Common myeloid progenitor, CD34-positive (primary cell): Measurements from ENCODE around the gene TMEM203.

Source experiments
- CTCF ChIA-PET: fragments of 350-600 bp; sonication (Branson Sonifier 250); formaldehyde crosslinking; loops from one replicate; lab custom pipeline; 2021; ENCODE audit warnings: antibody characterized with exemption; lab: Charles Lee
- POLR2A ChIA-PET: fragments of 350-600 bp; sonication (Branson Sonifier 250); formaldehyde crosslinking; loops from one replicate; lab custom pipeline; 2021; ENCODE audit warnings: antibody characterized with exemption; lab: Charles Lee
- DNase-seq, 3 donors: peaks; one replicate each; pipeline versions ENCODE4 v3.0.0 to v3.0.0-alpha.2; 2013
- H3K27ac ChIP-seq, 2 experiments: 1 replicate in 1 of 2; 2 replicates in 1 of 2; pipeline ENCODE4 v1.7.0; 2013; ENCODE audit warnings: inconsistent platforms in 2 of 2, low read length in 2 of 2, mild to moderate bottlenecking in 2 of 2, low read depth in 1 of 2, moderate library complexity in 1 of 2; ENCODE audit not compliant: severe bottlenecking in 2 of 2, insufficient read depth in 1 of 2, poor library complexity in 1 of 2
- H3K27me3 ChIP-seq, 5 experiments: replicated peaks in 2 of 5; 1 replicate in 3 of 5; 2 replicates in 2 of 5; pipeline versions ENCODE4 v1.6.1 to v1.7.0; 2013; ENCODE audit warnings: low read length in 4 of 5, mild to moderate bottlenecking in 2 of 5, moderate library complexity in 2 of 5, inconsistent platforms in 1 of 5; ENCODE audit not compliant: insufficient read depth in 5 of 5, control insufficient read depth in 4 of 5
- H3K36me3 ChIP-seq, 4 experiments: 1 replicate in 2 of 4; 2 replicates in 2 of 4; pipeline versions ENCODE4 v1.6.1 to v1.7.0; 2013; ENCODE audit warnings: low read length in 3 of 4, control low read depth in 1 of 4, mild to moderate bottlenecking in 1 of 4; ENCODE audit not compliant: control insufficient read depth in 4 of 4, insufficient read depth in 4 of 4
- H3K4me1 ChIP-seq, 4 experiments: 1 replicate in 3 of 4; 2 replicates in 1 of 4; pipeline versions ENCODE4 v1.6.1 to v1.7.1; 2013; ENCODE audit warnings: low read length in 3 of 4, mild to moderate bottlenecking in 3 of 4, control low read depth in 1 of 4, inconsistent platforms in 1 of 4, moderate library complexity in 1 of 4; ENCODE audit not compliant: control insufficient read depth in 4 of 4, insufficient read depth in 4 of 4; ENCODE audit errors: control extremely low read depth in 1 of 4
- H3K4me3 ChIP-seq, 7 experiments: 1 replicate in 4 of 7; 2 replicates in 3 of 7; pipeline versions ENCODE4 v1.5.1 to v1.7.0; 2013; ENCODE audit warnings: mild to moderate bottlenecking in 7 of 7, low read length in 6 of 7, moderate library complexity in 6 of 7, inconsistent platforms in 2 of 7, low read depth in 2 of 7, control low read depth in 1 of 7; ENCODE audit not compliant: insufficient read depth in 4 of 7, control insufficient read depth in 1 of 7; ENCODE audit errors: extremely low read depth in 1 of 7
- H3K9me3 ChIP-seq, 5 experiments: 1 replicate in 4 of 5; 2 replicates in 1 of 5; pipeline versions ENCODE4 v1.6.1 to v1.7.1; 2013; ENCODE audit warnings: low read length in 4 of 5, mild to moderate bottlenecking in 2 of 5, inconsistent platforms in 1 of 5, low read depth in 1 of 5, moderate library complexity in 1 of 5; ENCODE audit not compliant: control insufficient read depth in 4 of 5, insufficient read depth in 2 of 5; ENCODE audit errors: control extremely low read depth in 1 of 5
- WGBS: methylation state at CpG from one replicate; pipeline ENCODE4 v1.1.5; 2013; ENCODE audit not compliant: insufficient coverage; 5-methylcytosine and 5-hydroxymethylcytosine counted together

Gene TMEM203

DNA sequence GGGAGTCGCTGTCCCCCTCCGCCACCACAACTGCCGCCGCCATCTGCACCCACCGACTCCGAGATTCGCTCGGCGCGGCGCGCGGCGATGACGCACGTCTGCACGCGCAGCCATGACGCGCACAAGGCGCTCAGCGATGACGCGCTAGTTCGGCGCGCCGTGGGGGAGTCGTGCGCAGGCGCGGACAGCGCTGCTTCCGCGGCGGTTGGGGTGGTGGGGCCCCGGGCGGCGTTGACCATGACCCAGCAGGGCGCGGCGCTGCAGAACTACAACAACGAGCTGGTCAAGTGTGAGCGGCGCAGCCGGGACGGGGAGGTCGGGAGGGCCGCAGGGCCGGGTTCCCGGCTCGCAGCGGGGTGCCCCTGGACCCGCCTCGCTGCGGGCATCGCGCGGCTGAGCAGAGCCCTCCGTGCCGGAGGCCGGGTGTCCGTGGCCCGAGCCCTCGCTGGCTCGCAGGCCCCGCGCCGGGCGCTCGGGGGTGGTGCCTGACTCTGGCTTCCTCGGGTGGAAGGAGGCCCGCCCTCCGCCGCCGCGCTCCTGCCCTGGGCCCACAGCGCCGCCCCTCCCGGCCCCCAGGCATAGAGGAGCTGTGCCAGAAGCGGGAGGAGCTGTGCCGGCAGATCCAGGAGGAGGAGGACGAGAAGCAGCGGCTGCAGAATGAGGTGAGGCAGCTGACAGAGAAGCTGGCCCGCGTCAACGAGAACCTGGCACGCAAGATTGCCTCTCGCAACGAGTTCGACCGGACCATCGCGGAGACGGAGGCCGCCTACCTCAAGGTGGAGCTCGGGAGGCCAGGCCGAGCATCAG, 16.8 kb downstream of the TMEM203 start, which contains the start of the genes ANAPC2 and SSNA1:
ANAPC2 (minus strand) TSS at position 71 of the 807 bp plus-strand sequence; CDS start at position 43, 28 bp downstream.
SSNA1 (plus strand) TSS at position 187 of the 807 bp plus-strand sequence; CDS start at position 238, 51 bp downstream.
- DNase-seq, result peak; percentile 92 to 97 (median 94)
- WGBS, result under 1% methylated on average over 78 of the region's 98 CpGs
- H3K36me3 ChIP-seq, result peaks cover 5 to 69% (median 35%) of the 10 kb centered on the region in 4 experiments
- ChIA-PET POLR2A (interaction anchor here (0.7 to 2.0 kb wide), 4 partner anchors 12 to 36 kb away, joined by 3 to 6 read pairs (median 4); partner anchors contain the start of genes CYSRT1 and TPRN), CTCF (interaction anchor here (0.6 to 6.1 kb wide), 17 partner anchors 8 to 100 kb away, joined by 3 to 33 read pairs (median 4); partner anchors contain the start of genes CYSRT1, LRRC26, RNF208 and RNF224)
- H3K4me1 ChIP-seq, result peaks cover 3 to 39% (median 36%) of the 10 kb centered on the region in 4 experiments
- H3K4me3 ChIP-seq, result peak within 1 kb of the TSS; percentile 90 to 99 (median 96)
- no peaks in the 10 kb centered on the region for H3K27me3 ChIP-seq
- peak within 1 kb of the TSS; percentile 70 to 90 for H3K27ac ChIP-seq
- no peaks in the 10 kb centered on the region for H3K9me3 ChIP-seq

- ChIA-PET POLR2A (interaction anchor here (1.3 to 2.0 kb wide), 2 partner anchors 18 to 36 kb away, joined by 4 read pairs; partner anchors contain the start of gene CYSRT1), CTCF (interaction anchor here (1.0 to 6.1 kb wide), 10 partner anchors 8 to 100 kb away, joined by 3 to 33 read pairs (median 4); partner anchors contain the start of genes RNF224 and TPRN)
- 1% methylated on average over 21 of the region's 31 CpGs for WGBS
- Histone ChIP-seq H3K4me3 (peak overlapping the region; percentile 90 to 99 (median 96)), H3K9me3 (no peaks in the 10 kb centered on the region), H3K36me3 (peaks cover 5 to 74% (median 41%) of the 10 kb centered on the region in 4 experiments), H3K27me3 (no peaks in the 10 kb centered on the region), H3K4me1 (peaks cover 3 to 39% (median 36%) of the 10 kb centered on the region in 4 experiments), H3K27ac (peak overlapping the region; percentile 70 to 90)
- DNase-seq, result no peak
Measured at GRCh38 chr9:137188086-137188489, 17.4 kb downstream of the TMEM203 start.

- 95% methylated on average over 13 of the region's 15 CpGs for WGBS
- CTCF ChIA-PET, result interaction anchor here (1.5 to 6.1 kb wide), 6 partner anchors 7 to 50 kb away, joined by 3 to 33 read pairs (median 7); partner anchors contain the start of genes RNF224 and TPRN
- no peaks in the 10 kb centered on the region for H3K27me3 ChIP-seq
- H3K27ac ChIP-seq, result peak overlapping the region; percentile 70 to 90
- peak overlapping the region; percentile 90 to 99 (median 96) for H3K4me3 ChIP-seq
- no peaks in the 10 kb centered on the region for H3K9me3 ChIP-seq
- no peak for DNase-seq
- H3K36me3 ChIP-seq, result peaks cover 5 to 75% (median 48%) of the 10 kb centered on the region in 4 experiments
- POLR2A ChIA-PET, result interaction anchor here (2.0 kb wide), 1 partner anchor 19 kb away, joined by 4 read pairs; no protein-coding TSS in a partner anchor
- H3K4me1 ChIP-seq, result peaks cover 3 to 39% (median 36%) of the 10 kb centered on the region in 4 experiments
Measured at GRCh38 chr9:137187386-137187785, 18.1 kb downstream of the TMEM203 start.

- CTCF ChIA-PET, result interaction anchor here (1.8 to 6.1 kb wide), 2 partner anchors 10 to 15 kb away, joined by 5 to 33 read pairs; partner anchors contain the start of gene TPRN
- DNase-seq, result no peak
- 96% methylated on average over 4 of the region's 6 CpGs for WGBS
- no peak overlapping the region for H3K27ac ChIP-seq
- no peaks in the 10 kb centered on the region for H3K27me3 ChIP-seq
- H3K9me3 ChIP-seq, result no peaks in the 10 kb centered on the region
- H3K4me3 ChIP-seq, result no peak overlapping the region
- H3K4me1 ChIP-seq, result peaks cover 3 to 39% (median 36%) of the 10 kb centered on the region in 4 experiments
- POLR2A ChIA-PET, result interaction anchor here (0.6 kb wide), 1 partner anchor 437 kb away, joined by 8 read pairs; no protein-coding TSS in a partner anchor
- H3K36me3 ChIP-seq, result peaks cover 5 to 71% (median 48%) of the 10 kb centered on the region in 4 experiments
Measured at GRCh38 chr9:137186385-137186784, 19.1 kb downstream of the TMEM203 start.

GRCh38 chr9:137185921-137186320, 19.5 kb downstream of the TMEM203 start:
- CTCF ChIA-PET, result interaction anchor here (6.1 kb wide), 1 partner anchor 9 kb away, joined by 33 read pairs; no protein-coding TSS in a partner anchor
- Histone ChIP-seq H3K36me3 (peaks cover 5 to 71% (median 48%) of the 10 kb centered on the region in 4 experiments), H3K4me3 (no peak overlapping the region), H3K9me3 (no peaks in the 10 kb centered on the region), H3K27ac (no peak overlapping the region), H3K4me1 (peaks cover 3 to 39% (median 36%) of the 10 kb centered on the region in 4 experiments), H3K27me3 (no peaks in the 10 kb centered on the region)
- POLR2A ChIA-PET, result interaction anchor here (0.6 kb wide), 1 partner anchor 437 kb away, joined by 8 read pairs; no protein-coding TSS in a partner anchor
- 90% methylated on average over 19 of the region's 19 CpGs for WGBS
- no peak for DNase-seq

GRCh38 chr9:137184881-137185660, 20.4 kb downstream of the TMEM203 start:
- DNase-seq, result no peak
- no peak overlapping the region for H3K4me3 ChIP-seq
- H3K4me1 ChIP-seq, result peaks cover 3 to 31% (median 30%) of the 10 kb centered on the region in 4 experiments
- H3K27ac ChIP-seq, result no peak overlapping the region
- no peaks in the 10 kb centered on the region for H3K27me3 ChIP-seq
- 96% methylated on average over 45 of the region's 48 CpGs for WGBS
- H3K36me3 ChIP-seq, result peaks cover 5 to 71% (median 50%) of the 10 kb centered on the region in 4 experiments
- ChIA-PET CTCF (interaction anchor here (1.0 kb wide), 1 partner anchor 8 kb away, joined by 3 read pairs; no protein-coding TSS in a partner anchor), POLR2A (no interaction called here)
- H3K9me3 ChIP-seq, result no peaks in the 10 kb centered on the region
